ENCODE measurements around the gene KIF23. TPM values are rescaled to one million over a fixed set of nuclear protein-coding genes. Genes with fewer than 3 reads are reported as not detected.
"Not testable (repeated sequence)": the region's sequence is repeated elsewhere in the genome, so short reads cannot be mapped to it uniquely, and the experiment has no call there.

KIF23 gene
- total RNA-seq, 2 experiments from 2014 or later: 41.6 to 45.0 TPM

GRCh38 chr15:69424748-69425413 is 10.7 kb downstream of the KIF23 start:
- POLR2A ChIA-PET: no interaction called here
- CTCF ChIA-PET: no interaction called here

- ChIA-PET CTCF (interaction anchor here (0.6 kb wide), 1 partner anchor 76 kb away, joined by 3 read pairs; no protein-coding TSS in a partner anchor), POLR2A (no interaction called here)
These were observed 19.7 kb downstream of the KIF23 start for GRCh38 chr15:69433831-69434230.

GRCh38 chr15:69434238-69434637 is 20.1 kb downstream of the KIF23 start:
- CTCF ChIA-PET: interaction anchor here (0.6 kb wide), 1 partner anchor 76 kb away, joined by 3 read pairs; no protein-coding TSS in a partner anchor
- POLR2A ChIA-PET: interaction anchor here (1.3 kb wide), 1 partner anchor 18 kb away, joined by 4 read pairs; the partner anchor contains the start of gene RPLP1

GRCh38 chr15:69434679-69435078 is 20.5 kb downstream of the KIF23 start:
- CTCF ChIA-PET: no interaction called here
- POLR2A ChIA-PET: interaction anchor here (1.3 kb wide), 1 partner anchor 18 kb away, joined by 4 read pairs; the partner anchor contains the start of gene RPLP1

GRCh38 chr15:69435985-69436384 is 21.8 kb downstream of the KIF23 start:
- POLR2A ChIA-PET: no interaction called here
- CTCF ChIA-PET: no interaction called here

GRCh38 chr15:69436951-69437350 is 22.8 kb downstream of the KIF23 start:
- CTCF ChIA-PET: interaction anchor here (0.7 kb wide), 1 partner anchor 33 kb away, joined by 3 read pairs; no protein-coding TSS in a partner anchor
- POLR2A ChIA-PET: no interaction called here

GRCh38 chr15:69439623-69440022 is 25.5 kb downstream of the KIF23 start:
- ChIA-PET POLR2A (no interaction called here), CTCF (interaction anchor here (1.2 kb wide), 1 partner anchor 23 kb away, joined by 4 read pairs; no protein-coding TSS in a partner anchor)

GRCh38 chr15:69443032-69443611 is 29.0 kb downstream of the KIF23 start:
- CTCF ChIA-PET: interaction anchor here (0.6 to 2.0 kb wide), 5 partner anchors 8 to 108 kb away, joined by 3 to 9 read pairs (median 4); partner anchors contain the start of gene RPLP1
- POLR2A ChIA-PET: interaction anchor here (0.6 to 0.9 kb wide), 4 partner anchors 10 to 816 kb away, joined by 3 to 4 read pairs (median 3); partner anchors contain the start of gene KIF23

GRCh38 chr15:69444686-69445085 is 30.5 kb downstream of the KIF23 start:
- CTCF ChIA-PET: interaction anchor here (2.0 kb wide), 1 partner anchor 9 kb away, joined by 9 read pairs; the partner anchor contains the start of gene RPLP1
- POLR2A ChIA-PET: no interaction called here

GRCh38 chr15:69446953-69447352 is 32.8 kb downstream of the KIF23 start:
- POLR2A ChIA-PET: no interaction called here

GRCh38 chr15:69450221-69450620 is 36.1 kb downstream of the KIF23 start:
- CTCF ChIA-PET: not testable (repeated sequence)
- POLR2A ChIA-PET: interaction anchor here (0.7 kb wide), 1 partner anchor 50 kb away, joined by 3 read pairs; no protein-coding TSS in a partner anchor

More at GRCh38 chr15:69446953-69447352, 32.8 kb downstream of the KIF23 start:
- CTCF ChIA-PET: no interaction called here

- CTCF ChIA-PET: interaction anchor here (0.7 to 4.5 kb wide), 4 partner anchors 8 to 1019 kb away, joined by 3 to 31 read pairs (median 3); no protein-coding TSS in a partner anchor
- POLR2A ChIA-PET: interaction anchor here (0.7 to 4.0 kb wide), 6 partner anchors 11 to 1081 kb away, joined by 3 to 55 read pairs (median 9); partner anchors contain the start of gene TLE3
These were observed 37.0 kb downstream of the KIF23 start for GRCh38 chr15:69450968-69451695.

GRCh38 chr15:69451951-69452691 is 38.0 kb downstream of the KIF23 start:
- CTCF ChIA-PET: interaction anchor here (0.6 to 4.5 kb wide), 5 partner anchors 9 to 25 kb away, joined by 3 to 31 read pairs (median 4); no protein-coding TSS in a partner anchor
- POLR2A ChIA-PET: interaction anchor here (0.9 to 4.0 kb wide), 10 partner anchors 11 to 645 kb away, joined by 4 to 55 read pairs (median 6); partner anchors contain the start of genes KIF23 and TLE3

- ChIA-PET CTCF (interaction anchor here (0.9 to 4.5 kb wide), 5 partner anchors 9 to 39 kb away, joined by 3 to 31 read pairs (median 4); partner anchors contain the start of gene KIF23), POLR2A (interaction anchor here (0.7 to 4.0 kb wide), 11 partner anchors 10 to 645 kb away, joined by 3 to 55 read pairs (median 5); partner anchors contain the start of genes KIF23 and TLE3)
These were observed 38.8 kb downstream of the KIF23 start, which contains the start of gene RPLP1 for GRCh38 chr15:69452692-69453521. RPLP1 (plus strand) TSS chr15:69452818; CDS start chr15:69452949, 131 bp downstream.

- POLR2A ChIA-PET: interaction anchor here (4.0 kb wide), 1 partner anchor 8 kb away, joined by 55 read pairs; no protein-coding TSS in a partner anchor
- CTCF ChIA-PET: interaction anchor here (1.3 to 4.5 kb wide), 2 partner anchors 8 to 13 kb away, joined by 8 to 31 read pairs; no protein-coding TSS in a partner anchor
These were observed 40.8 kb downstream of the KIF23 start for GRCh38 chr15:69454953-69455352.

GRCh38 chr15:69456208-69457166 is 42.3 kb downstream of the KIF23 start:
- CTCF ChIA-PET: interaction anchor here (1.0 to 1.4 kb wide), 2 partner anchors 11 to 13 kb away, joined by 4 read pairs; no protein-coding TSS in a partner anchor
- POLR2A ChIA-PET: no interaction called here

All from activated CD8-positive, alpha-beta memory T cell treated with anti-CD3 and anti-CD28 coated beads for 36 hours (primary cell).